SK-N-SH (cell line): ENCODE data around the gene TTC9. TPM values are rescaled to one million over a fixed set of nuclear protein-coding genes. Genes with fewer than 3 reads are reported as not detected.

Experiments used
- CTCF ChIA-PET: fragments of 300-600, 350-600 bp; formaldehyde crosslinking; extraction: SDS; loops from one replicate; lab custom pipeline; 2021; lab: Yijun Ruan, JAX
- POLR2A ChIA-PET: fragments of 350-600 bp; sonication (Branson Sonifier 250); formaldehyde crosslinking; extraction: SDS; loops from one replicate; lab custom pipeline; 2020; ENCODE audit warnings: antibody characterized with exemption, inconsistent platforms; lab: Yijun Ruan, JAX
- DNase-seq: peaks from one replicate; pipeline ENCODE4 v3.0.0; 2012
- H2AFZ ChIP-seq: fragments of 200-600 bp; sonication (generic); 2 replicates; pipeline ENCODE4 v1.8.1; 2016; ENCODE audit warnings: antibody characterized with exemption, mild to moderate bottlenecking, low read depth
- H3F3A ChIP-seq: fragments of 200-600 bp; sonication (generic); replicated peaks from 2 replicates; pipeline ENCODE3; 2016; ENCODE audit warnings: antibody characterized with exemption, mild to moderate bottlenecking; ENCODE audit not compliant: insufficient read depth
- H3K27ac ChIP-seq, 2 experiments: fragments of 200-500 bp in 1 of 2; fragments of 200-600 bp in 1 of 2; sonication (Bioruptor generic) in 1 of 2; sonication (generic), shearing (Covaris generic) in 1 of 2; 2 replicates each; pipeline versions ENCODE4 v1.5.1 to v1.6.1; 2014 to 2016; ENCODE audit warnings: low read depth in 2 of 2, inconsistent platforms in 1 of 2, low read length in 1 of 2, mild to moderate bottlenecking in 1 of 2, mixed read lengths in 1 of 2
- H3K27me3 ChIP-seq: fragments of 200-600 bp; sonication (generic), shearing (Covaris generic); 2 replicates; pipeline ENCODE4 v1.6.1; 2016; ENCODE audit warnings: mixed run types; ENCODE audit not compliant: insufficient read depth
- H3K36me3 ChIP-seq, 2 experiments: fragments of 200-500 bp in 1 of 2; fragments of 200-600 bp in 1 of 2; sonication (Bioruptor generic) in 1 of 2; sonication (generic) in 1 of 2; replicated peaks in 1 of 2; 2 replicates each; pipeline versions ENCODE3 to v1.5.1; 2014 to 2016; ENCODE audit warnings: low read length in 1 of 2, mild to moderate bottlenecking in 1 of 2; ENCODE audit not compliant: insufficient read depth in 2 of 2, control insufficient read depth in 1 of 2
- H3K4me1 ChIP-seq, 2 experiments: fragments of 200-500 bp in 1 of 2; fragments of 200-600 bp in 1 of 2; sonication (Bioruptor generic) in 1 of 2; sonication (generic), shearing (Covaris generic) in 1 of 2; 2 replicates each; pipeline versions ENCODE4 v1.5.1 to v1.6.1; 2014 to 2016; ENCODE audit warnings: low read depth in 1 of 2, low read length in 1 of 2, mixed run types in 1 of 2; ENCODE audit not compliant: insufficient read depth in 2 of 2, control insufficient read depth in 1 of 2
- H3K4me2 ChIP-seq: fragments of 200-600 bp; sonication (generic), shearing (Covaris generic); 2 replicates; pipeline ENCODE4 v1.6.1; 2017; ENCODE audit warnings: mixed run types
- H3K4me3 ChIP-seq, 2 experiments: fragments of 200-500 bp in 1 of 2; fragments of 200-600 bp in 1 of 2; sonication (Bioruptor generic) in 1 of 2; sonication (generic), shearing (Covaris generic) in 1 of 2; 2 replicates each; pipeline versions ENCODE4 v1.5.1 to v1.8.1; 2014 to 2016; ENCODE audit warnings: low read depth in 2 of 2, inconsistent platforms in 1 of 2, low read length in 1 of 2, mild to moderate bottlenecking in 1 of 2, mixed read lengths in 1 of 2, moderate library complexity in 1 of 2
- H3K79me2 ChIP-seq: fragments of 200-600 bp; sonication (generic); 2 replicates; pipeline ENCODE4 v1.8.1; 2017; ENCODE audit warnings: mild to moderate bottlenecking; ENCODE audit not compliant: insufficient read depth
- H3K9ac ChIP-seq: fragments of 200-600 bp; sonication (generic); 2 replicates; pipeline ENCODE4 v1.6.1; 2017; ENCODE audit warnings: mixed run types
- H3K9me2 ChIP-seq: fragments of 200-600 bp; sonication (generic); 2 replicates; pipeline ENCODE4 v1.6.1; 2017; ENCODE audit warnings: mixed run types
- H3K9me3 ChIP-seq: fragments of 200-600 bp; sonication (generic); 2 replicates; pipeline ENCODE4 v1.6.1; 2017; ENCODE audit warnings: mixed run types, mild to moderate bottlenecking, moderate library complexity
- H4K20me1 ChIP-seq: fragments of 200-600 bp; sonication (generic); 2 replicates; pipeline ENCODE4 v1.6.1; 2017; ENCODE audit warnings: mild to moderate bottlenecking, mixed run types; ENCODE audit not compliant: insufficient read depth
- CHD2 ChIP-seq: fragments of 150-350 bp; IDR thresholded peaks from 2 replicates; pipeline ENCODE4 v1.6.1; 2018; ENCODE audit warnings: low read length; ENCODE audit not compliant: partially characterized antibody
- GATA2 ChIP-seq: sonication (generic); formaldehyde crosslinking; IDR thresholded peaks from 2 replicates; pipeline ENCODE4 v1.5.0; 2020; ENCODE audit warnings: mild to moderate bottlenecking, missing genetic modification reagents
- MAX ChIP-seq: IDR thresholded peaks from 2 replicates; pipeline ENCODE4 v1.4.0; 2012; ENCODE audit warnings: low read depth
- MEF2A ChIP-seq: IDR thresholded peaks from 2 replicates; pipeline ENCODE4 v1.4.0; 2012; ENCODE audit warnings: low read depth, borderline replicate concordance
- NRF1 ChIP-seq: IDR thresholded peaks from 2 replicates; pipeline ENCODE4 v1.6.1; 2012; ENCODE audit warnings: low read depth, mild to moderate bottlenecking, low read length
- PBX3 ChIP-seq: IDR thresholded peaks from 2 replicates; pipeline ENCODE4; 2012
- POLR2AphosphoS5 ChIP-seq: IDR thresholded peaks from 2 replicates; pipeline ENCODE4 v1.6.1; 2012; ENCODE audit warnings: low read depth, low read length
- REST ChIP-seq: IDR thresholded peaks from 2 replicates; pipeline ENCODE4 v1.6.1; 2012; ENCODE audit warnings: mild to moderate bottlenecking, low read depth, low read length, moderate library complexity
- RXRA ChIP-seq: IDR thresholded peaks from 2 replicates; pipeline ENCODE4 v1.4.0; 2012; ENCODE audit warnings: low read depth, mild to moderate bottlenecking, borderline replicate concordance
- SIN3A ChIP-seq: IDR thresholded peaks from 2 replicates; pipeline ENCODE4 v1.6.1; 2012; ENCODE audit warnings: low read depth, mild to moderate bottlenecking, low read length, moderate library complexity, borderline replicate concordance
- TCF12 ChIP-seq: IDR thresholded peaks from 2 replicates; pipeline ENCODE4 v1.4.0; 2012
- TEAD4 ChIP-seq: IDR thresholded peaks from 2 replicates; pipeline ENCODE4 v1.4.0; 2012; ENCODE audit warnings: mild to moderate bottlenecking, borderline replicate concordance; ENCODE audit not compliant: insufficient read depth
- YY1 ChIP-seq: IDR thresholded peaks from 2 replicates; pipeline ENCODE4 v1.4.0; 2012; ENCODE audit warnings: low read depth, mild to moderate bottlenecking
- ZBTB33 ChIP-seq: IDR thresholded peaks from 2 replicates; pipeline ENCODE4 v1.4.0; 2012; ENCODE audit warnings: low read depth, borderline replicate concordance
- WGBS: methylation state at CpG from one replicate; pipeline ENCODE4 v1.1.6; 2017; ENCODE audit warnings: low lambda C conversion rate; 5-methylcytosine and 5-hydroxymethylcytosine counted together
- polyA plus RNA-seq, 3 experiments: library from polyadenylated mRNA; depleted of rRNA; stranded (reverse); fragments of >200 nt; gene quantifications; 2 replicates each; pipeline ENCODE4 v1.2.3, GENCODE V29; 2012
- small RNA-seq, 7 experiments: library from RNA; depleted of rRNA; stranded (forward); fragments of <200 nt; gene quantifications; one replicate each; pipeline ENCODE3, GENCODE V24; 2012

TTC9 gene
- polyA plus RNA-seq, 1 of the 3 experiments (the other 2 are of a cell fraction), result 0.33 TPM

- H4K20me1 ChIP-seq, result no peaks in the 10 kb centered on the region
- no peak overlapping the region for H3K4me3 ChIP-seq
- H3K79me2 ChIP-seq, result no peaks in the 10 kb centered on the region
- H3K36me3 ChIP-seq, result peaks cover 0 to 7% of the 10 kb centered on the region in 2 experiments
- no peak for DNase-seq
- H3K9me2 ChIP-seq, result no peaks in the 10 kb centered on the region
- H3K9ac ChIP-seq, result no peak overlapping the region
- ChIA-PET CTCF (interaction anchor here (0.9 to 1.1 kb wide), 2 partner anchors 8 to 11 kb away, joined by 3 read pairs; no protein-coding TSS in a partner anchor), POLR2A (no interaction called here)
- no peak overlapping the region for H3K4me2 ChIP-seq
- no peak for TF ChIP-seq GATA2 (CRISPR knock-in tag)
- no peak for TF ChIP-seq REST
- no peak for TF ChIP-seq MAX
- TF ChIP-seq ZBTB33, result no peak
- no peak for TF ChIP-seq NRF1
- no peak for TF ChIP-seq RXRA
- no peak for TF ChIP-seq POLR2AphosphoS5
- no peak for TF ChIP-seq CHD2
- no peak for TF ChIP-seq SIN3A
- no peak for TF ChIP-seq TEAD4
- TF ChIP-seq TCF12, result no peak
- TF ChIP-seq MEF2A, result no peak
- TF ChIP-seq YY1, result no peak
- TF ChIP-seq PBX3, result no peak
- no peaks in the 10 kb centered on the region for H3K27me3 ChIP-seq
- no peaks in the 10 kb centered on the region for H3K9me3 ChIP-seq
- no peak overlapping the region for H2AFZ ChIP-seq
- H3K27ac ChIP-seq, result no peak overlapping the region
- no peaks in the 10 kb centered on the region for H3K4me1 ChIP-seq
- no peaks in the 10 kb centered on the region for H3F3A ChIP-seq
- 93% methylated on average over 6 of the region's 6 CpGs for WGBS
These were observed 83.2 kb downstream of the TTC9 start for GRCh38 chr14:70724944-70725343.

Small RNA genes lying within 50 kb of the gene (small RNA-seq; reads per million reads assigned to genes)
- gene RN7SL77P, result 0 reads per million in 7 experiments

Other genes starting within 250 kb of the TTC9 start
- 12.4 and 20.5 TPM in 2 replicates for gene SYNJ2BP, start 224.8 kb upstream of the TTC9 start, polyA plus RNA-seq (2012; rRNA removed)
- 1.6 and 3.1 TPM in 2 replicates for gene ADAM21, start 189.7 kb upstream of the TTC9 start, polyA plus RNA-seq (2012; rRNA removed)
- gene ADAM20, start 106.9 kb upstream of the TTC9 start, polyA plus RNA-seq (2012; rRNA removed), result 0.05 and 0.15 TPM in 2 replicates
- 24.2 and 31.1 TPM in 2 replicates for gene MED6, start 41.3 kb upstream of the TTC9 start, polyA plus RNA-seq (2012; rRNA removed)
- gene MAP3K9, start 167.6 kb downstream of the TTC9 start, polyA plus RNA-seq (2012; rRNA removed), result 2.0 and 2.1 TPM in 2 replicates